D721Med (cell line): Measurements from ENCODE around the gene EVX2.

ENCODE experiments used
- DNase-seq: peaks from one replicate; pipeline ENCODE4 v3.0.0; 2011; ENCODE audit warnings: low spot score; ENCODE audit not compliant: insufficient read length
- FAIRE-seq: peaks from 2 replicates; lab custom pipeline; 2011; peaks lifted over from hg19 to GRCh38; lab: Jason Lieb, UNC
- TF ChIP-seq, protein P1 (sequence below): IDR thresholded peaks from 2 replicates; pipeline ENCODE4 v1.5.1; 2012; ENCODE audit warnings: mild to moderate bottlenecking, control low read depth; ENCODE audit not compliant: insufficient read depth; ENCODE audit errors: missing control alignments

The EVX2 gene

DNA sequence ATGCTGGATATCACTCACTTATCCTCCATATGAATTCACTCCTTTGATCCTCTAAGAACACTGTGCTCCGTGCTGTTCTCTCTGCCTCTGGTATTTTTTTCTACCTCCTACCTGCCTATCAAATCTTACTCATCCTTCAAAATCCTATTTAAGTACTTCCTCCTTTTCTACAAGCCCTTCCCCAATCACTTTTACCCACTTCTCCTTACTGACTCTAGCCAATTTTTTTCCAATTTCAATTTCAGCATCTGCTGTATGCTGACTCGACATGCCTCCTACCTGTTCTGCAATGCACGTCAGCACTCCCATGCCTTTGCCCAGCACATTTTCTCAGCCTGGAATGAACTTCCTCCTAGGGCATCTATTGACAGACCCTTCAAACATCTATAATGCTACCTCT lies 44.4 kb downstream of the EVX2 start:
- FAIRE-seq (no peak), DNase-seq (no peak)
- TF ChIP-seq, protein P1, sequence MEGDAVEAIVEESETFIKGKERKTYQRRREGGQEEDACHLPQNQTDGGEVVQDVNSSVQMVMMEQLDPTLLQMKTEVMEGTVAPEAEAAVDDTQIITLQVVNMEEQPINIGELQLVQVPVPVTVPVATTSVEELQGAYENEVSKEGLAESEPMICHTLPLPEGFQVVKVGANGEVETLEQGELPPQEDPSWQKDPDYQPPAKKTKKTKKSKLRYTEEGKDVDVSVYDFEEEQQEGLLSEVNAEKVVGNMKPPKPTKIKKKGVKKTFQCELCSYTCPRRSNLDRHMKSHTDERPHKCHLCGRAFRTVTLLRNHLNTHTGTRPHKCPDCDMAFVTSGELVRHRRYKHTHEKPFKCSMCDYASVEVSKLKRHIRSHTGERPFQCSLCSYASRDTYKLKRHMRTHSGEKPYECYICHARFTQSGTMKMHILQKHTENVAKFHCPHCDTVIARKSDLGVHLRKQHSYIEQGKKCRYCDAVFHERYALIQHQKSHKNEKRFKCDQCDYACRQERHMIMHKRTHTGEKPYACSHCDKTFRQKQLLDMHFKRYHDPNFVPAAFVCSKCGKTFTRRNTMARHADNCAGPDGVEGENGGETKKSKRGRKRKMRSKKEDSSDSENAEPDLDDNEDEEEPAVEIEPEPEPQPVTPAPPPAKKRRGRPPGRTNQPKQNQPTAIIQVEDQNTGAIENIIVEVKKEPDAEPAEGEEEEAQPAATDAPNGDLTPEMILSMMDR: no peak

DNA sequence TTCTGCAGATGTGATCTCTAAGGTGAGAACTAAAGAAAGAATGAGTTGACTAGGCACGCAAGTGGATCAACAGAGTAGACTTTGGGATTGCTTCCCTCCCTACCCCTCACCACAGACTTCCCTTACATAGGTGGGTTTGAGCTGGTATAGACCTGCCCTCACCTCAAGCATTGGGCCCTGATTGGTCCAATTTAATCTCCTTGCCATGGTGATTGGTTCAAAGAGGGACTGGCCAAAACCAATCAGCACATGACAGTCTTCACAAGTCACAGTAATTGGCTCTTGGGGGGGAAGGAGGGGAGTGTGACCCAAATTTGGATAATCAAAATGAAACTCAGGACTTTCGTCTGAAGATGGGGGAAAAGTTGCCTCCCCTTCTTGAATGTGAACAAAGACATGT lies 45.1 kb downstream of the EVX2 start:
- FAIRE-seq (no peak), DNase-seq (no peak)
- TF ChIP-seq, protein P1: no peak

DNA sequence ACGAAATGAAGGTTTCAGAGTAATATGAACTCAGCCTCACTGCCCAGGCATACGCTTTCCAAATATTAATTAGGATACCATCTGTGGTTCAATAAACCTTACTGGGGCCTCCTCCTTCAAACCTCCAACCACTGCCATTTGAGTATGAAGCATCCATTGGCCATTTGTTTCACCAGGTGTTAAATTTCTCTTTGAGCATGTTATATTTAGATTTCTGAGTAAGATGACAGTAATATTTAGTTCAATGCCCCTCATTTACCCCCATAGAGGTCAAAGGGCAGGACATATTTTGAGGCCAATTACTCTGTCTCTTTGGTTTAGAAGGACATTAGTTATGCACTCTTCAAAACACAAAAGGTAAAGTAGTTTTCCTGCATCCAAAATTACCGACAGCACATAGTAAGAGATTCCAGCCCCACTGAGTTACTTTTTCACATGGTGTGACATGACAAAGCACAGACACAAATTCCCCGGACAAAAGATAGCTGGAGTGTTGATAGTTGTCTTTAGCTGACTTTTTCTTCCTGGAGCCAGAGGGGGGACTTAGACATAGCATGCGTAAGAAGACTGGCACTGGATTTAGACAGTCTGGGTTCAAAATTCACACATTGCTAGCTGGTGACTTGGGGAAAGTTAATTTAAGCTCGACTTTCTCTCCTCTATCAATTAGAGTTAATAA lies 48.6 kb downstream of the EVX2 start:
- no peak for DNase-seq
- no peak for FAIRE-seq
- TF ChIP-seq, protein P1: no peak

DNA sequence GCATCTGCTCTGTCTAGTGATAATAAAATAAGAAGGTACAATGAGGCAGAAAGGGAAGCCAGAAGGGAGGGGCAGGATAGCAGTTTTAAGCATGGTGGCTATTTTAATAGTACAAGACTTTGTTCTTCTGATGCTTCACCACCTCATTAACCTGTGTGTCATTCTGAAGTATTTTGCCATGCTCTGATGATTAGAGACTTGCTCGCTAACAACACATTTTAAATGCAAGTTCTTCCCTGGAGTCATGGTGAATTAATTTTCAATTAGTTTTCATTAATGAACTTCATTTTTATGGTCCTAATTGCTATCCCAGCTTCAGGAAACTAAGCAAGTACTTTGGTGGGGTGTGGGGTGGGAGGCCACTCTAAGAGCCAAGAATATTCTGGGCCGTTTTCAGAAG lies 56.0 kb downstream of the EVX2 start:
- DNase-seq: no peak
- FAIRE-seq: no peak
- TF ChIP-seq, protein P1: no peak
